GM12865 (cell line): ENCODE data around the gene CNTNAP2.

Source experiments
- DNase-seq: peaks from one replicate; pipeline ENCODE4 v3.0.0; 2010; ENCODE audit warnings: low read depth
- H3K4me3 ChIP-seq: 2 replicates; pipeline ENCODE4 v1.5.1; 2011; ENCODE audit warnings: mild to moderate bottlenecking, low read depth, low read length, control low read depth
- TF ChIP-seq, protein P1 (sequence below): IDR thresholded peaks from 2 replicates; pipeline ENCODE4 v1.5.1; 2011; ENCODE audit warnings: low read length, control low read depth, low read depth, inconsistent platforms; ENCODE audit not compliant: insufficient read depth; ENCODE audit errors: missing control alignments

Gene CNTNAP2

GRCh38 chr7:148116829-148117403 lies 2000.3 kb downstream of the CNTNAP2 start:
- TF ChIP-seq, protein P1, sequence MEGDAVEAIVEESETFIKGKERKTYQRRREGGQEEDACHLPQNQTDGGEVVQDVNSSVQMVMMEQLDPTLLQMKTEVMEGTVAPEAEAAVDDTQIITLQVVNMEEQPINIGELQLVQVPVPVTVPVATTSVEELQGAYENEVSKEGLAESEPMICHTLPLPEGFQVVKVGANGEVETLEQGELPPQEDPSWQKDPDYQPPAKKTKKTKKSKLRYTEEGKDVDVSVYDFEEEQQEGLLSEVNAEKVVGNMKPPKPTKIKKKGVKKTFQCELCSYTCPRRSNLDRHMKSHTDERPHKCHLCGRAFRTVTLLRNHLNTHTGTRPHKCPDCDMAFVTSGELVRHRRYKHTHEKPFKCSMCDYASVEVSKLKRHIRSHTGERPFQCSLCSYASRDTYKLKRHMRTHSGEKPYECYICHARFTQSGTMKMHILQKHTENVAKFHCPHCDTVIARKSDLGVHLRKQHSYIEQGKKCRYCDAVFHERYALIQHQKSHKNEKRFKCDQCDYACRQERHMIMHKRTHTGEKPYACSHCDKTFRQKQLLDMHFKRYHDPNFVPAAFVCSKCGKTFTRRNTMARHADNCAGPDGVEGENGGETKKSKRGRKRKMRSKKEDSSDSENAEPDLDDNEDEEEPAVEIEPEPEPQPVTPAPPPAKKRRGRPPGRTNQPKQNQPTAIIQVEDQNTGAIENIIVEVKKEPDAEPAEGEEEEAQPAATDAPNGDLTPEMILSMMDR: no peak
- DNase-seq: no peak
- H3K4me3 ChIP-seq: no peak overlapping the region

- TF ChIP-seq, protein P1: no peak
- H3K4me3 ChIP-seq: no peak overlapping the region
- no peak for DNase-seq
These were observed 2001.8 kb downstream of the CNTNAP2 start for GRCh38 chr7:148118371-148118770.

- no peak overlapping the region for H3K4me3 ChIP-seq
- TF ChIP-seq, protein P1: no peak
- DNase-seq: no peak
These were observed 2004.8 kb downstream of the CNTNAP2 start for GRCh38 chr7:148121401-148121800.

- H3K4me3 ChIP-seq: no peak overlapping the region
- TF ChIP-seq, protein P1: no peak
- DNase-seq: no peak
These were observed 2005.2 kb downstream of the CNTNAP2 start for GRCh38 chr7:148121847-148122246.

DNA sequence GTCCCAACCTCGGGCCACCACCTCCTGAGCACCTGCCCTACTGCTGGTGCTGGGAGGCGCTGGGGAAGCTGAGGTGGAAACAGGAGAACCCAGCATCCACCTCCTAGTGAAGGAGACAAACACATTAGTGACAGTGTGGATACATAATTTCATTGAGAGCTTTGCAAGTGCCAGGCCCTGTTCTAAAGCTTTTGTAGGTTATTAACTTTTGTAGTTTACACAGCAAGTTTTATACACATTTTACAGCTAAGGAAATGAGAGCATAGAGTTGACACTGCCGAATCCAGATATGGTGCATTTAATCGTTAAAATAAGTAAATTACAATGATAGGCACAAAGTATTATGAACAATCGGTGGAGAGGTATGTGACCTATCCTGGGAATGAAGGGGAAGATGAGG lies 2007.9 kb downstream of the CNTNAP2 start:
- no peak overlapping the region for H3K4me3 ChIP-seq
- no peak for DNase-seq
- TF ChIP-seq, protein P1: no peak

DNA sequence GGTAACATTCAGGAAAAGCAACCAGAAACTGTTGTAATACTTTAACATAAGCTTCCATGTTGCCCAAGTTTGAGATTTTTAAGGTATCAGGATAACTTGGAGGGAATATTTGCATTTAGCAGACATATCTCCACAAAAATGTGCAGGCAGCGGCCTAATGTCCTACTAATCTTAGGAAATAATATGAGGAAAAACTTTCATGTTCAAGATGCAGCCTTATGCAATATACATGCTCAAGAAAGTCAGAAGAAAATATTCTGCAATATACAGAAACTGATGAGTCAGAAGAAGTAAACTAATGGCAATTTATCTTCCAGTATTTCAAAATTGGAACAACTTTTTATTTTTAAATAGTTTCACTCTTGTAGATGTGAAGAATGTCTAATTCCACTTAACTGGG lies 2010.8 kb downstream of the CNTNAP2 start:
- TF ChIP-seq, protein P1: no peak
- H3K4me3 ChIP-seq: no peak overlapping the region
- DNase-seq: no peak

GRCh38 chr7:148129023-148129422 lies 2012.4 kb downstream of the CNTNAP2 start:
- no peak for DNase-seq
- TF ChIP-seq, protein P1: no peak

More at GRCh38 chr7:148129023-148129422, 2012.4 kb downstream of the CNTNAP2 start:
- H3K4me3 ChIP-seq: no peak overlapping the region
